ENCODE results near the gene UNC13D.

UNC13D gene

GRCh38 chr17:75832652-75833400 is 11.4 kb downstream of the UNC13D start:
- DNase-seq: no peak

DNA sequence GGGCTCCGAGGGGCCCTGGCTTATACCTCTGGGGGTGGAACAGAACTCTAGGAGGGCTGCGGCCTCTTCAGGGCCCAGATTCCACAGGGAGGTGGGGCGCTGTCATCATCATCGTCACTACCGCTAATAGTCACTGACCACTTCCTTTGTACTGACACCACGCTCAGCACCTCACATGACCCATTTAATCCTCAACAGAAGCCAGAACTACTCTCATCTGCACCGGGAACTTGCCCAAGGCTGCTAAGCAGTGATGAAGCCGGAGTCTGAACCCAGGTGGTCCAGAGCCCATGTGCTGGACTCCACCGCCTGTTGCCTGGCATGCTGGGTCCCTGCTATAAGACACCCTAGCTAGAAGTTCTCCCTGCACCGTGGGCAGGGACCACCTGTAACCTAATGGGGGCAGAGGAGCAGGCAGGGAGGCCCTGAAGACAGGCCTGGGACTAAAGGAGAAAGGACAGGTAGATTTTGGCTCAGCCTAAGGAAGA is 12.0 kb downstream of the UNC13D start:
- no peak for DNase-seq

GRCh38 chr17:75831032-75831571 is 13.1 kb downstream of the UNC13D start:
- no peak for DNase-seq

- no peak for DNase-seq
Observed at GRCh38 chr17:75830164-75831031, 13.8 kb downstream of the UNC13D start.

DNA sequence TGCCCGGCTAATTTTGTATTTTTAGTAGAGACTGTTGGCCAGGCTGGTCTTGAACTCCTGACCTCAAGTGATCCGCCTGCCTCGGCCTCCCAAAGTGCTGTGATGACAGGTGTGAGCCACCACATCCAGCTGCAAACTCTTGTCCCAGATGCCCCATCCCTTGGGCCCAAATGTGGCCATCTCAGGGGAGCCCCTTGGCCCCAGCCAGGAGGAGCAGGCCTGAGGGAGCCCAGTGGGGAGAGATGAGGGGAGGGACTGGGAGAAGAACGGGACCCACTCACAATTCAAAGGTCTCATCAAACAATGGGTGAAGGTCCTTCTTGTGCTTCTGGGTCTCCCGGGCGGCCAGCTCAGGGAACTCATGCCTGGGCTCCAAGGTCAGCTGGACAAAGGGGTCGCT is 14.5 kb downstream of the UNC13D start:
- no peak for DNase-seq

- DNase-seq: no peak
Observed at GRCh38 chr17:75828741-75829140, 15.5 kb downstream of the UNC13D start.

DNA sequence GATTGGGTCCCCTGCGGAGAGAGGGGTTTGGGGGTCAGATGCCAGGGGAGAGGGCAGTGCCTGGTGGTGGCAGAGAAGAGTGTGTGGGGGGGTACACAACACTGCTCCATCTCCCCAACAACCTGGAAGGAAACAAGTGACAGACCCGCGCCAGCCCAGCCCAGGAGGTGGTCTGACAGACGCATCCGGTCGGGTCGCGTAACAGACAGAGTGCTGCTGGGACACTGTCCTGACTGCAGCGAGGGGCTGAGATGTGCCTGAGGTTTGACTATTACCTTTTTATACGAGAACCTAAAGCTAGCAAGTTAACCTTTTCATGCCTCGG is 16.2 kb downstream of the UNC13D start:
- no peak for DNase-seq

GRCh38 chr17:75827308-75828075 is 16.7 kb downstream of the UNC13D start:
- no peak for DNase-seq

DNA sequence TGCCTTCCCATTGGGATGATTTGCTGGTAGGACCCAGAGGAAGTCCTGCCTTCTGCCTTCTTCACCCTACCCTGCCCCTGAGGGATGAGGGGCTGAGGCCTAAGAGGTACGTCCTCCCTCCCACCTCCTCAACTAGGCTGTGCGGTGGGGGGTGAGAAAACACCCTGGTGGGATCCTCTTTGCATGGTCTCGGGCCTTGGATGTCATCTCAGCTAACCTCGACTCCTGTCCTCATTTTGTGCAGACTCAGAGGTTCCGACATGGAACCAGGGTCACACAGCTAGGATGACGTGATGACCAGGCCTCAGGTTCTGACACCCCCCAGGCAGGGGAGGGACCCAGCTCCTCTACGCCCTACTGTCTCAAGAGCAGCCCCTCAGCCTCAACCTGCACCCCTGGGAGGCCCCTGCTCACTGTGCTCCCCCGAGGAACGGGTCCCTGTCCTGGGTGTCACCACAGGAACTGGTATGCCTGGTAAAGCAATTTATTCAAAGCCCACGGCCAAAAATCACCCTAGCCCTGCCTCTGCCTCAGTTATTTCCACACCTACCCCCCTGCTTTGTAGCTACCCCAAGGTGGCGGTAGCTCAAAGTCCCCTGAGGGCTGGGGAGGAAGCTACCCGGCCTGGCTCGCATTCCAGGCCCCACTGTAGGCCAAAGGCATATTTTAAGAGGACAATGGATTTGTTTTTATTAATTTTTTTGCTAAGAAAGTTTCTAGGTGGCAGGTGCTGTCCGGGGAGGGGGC is 17.5 kb downstream of the UNC13D start:
- no peak for DNase-seq

DNA sequence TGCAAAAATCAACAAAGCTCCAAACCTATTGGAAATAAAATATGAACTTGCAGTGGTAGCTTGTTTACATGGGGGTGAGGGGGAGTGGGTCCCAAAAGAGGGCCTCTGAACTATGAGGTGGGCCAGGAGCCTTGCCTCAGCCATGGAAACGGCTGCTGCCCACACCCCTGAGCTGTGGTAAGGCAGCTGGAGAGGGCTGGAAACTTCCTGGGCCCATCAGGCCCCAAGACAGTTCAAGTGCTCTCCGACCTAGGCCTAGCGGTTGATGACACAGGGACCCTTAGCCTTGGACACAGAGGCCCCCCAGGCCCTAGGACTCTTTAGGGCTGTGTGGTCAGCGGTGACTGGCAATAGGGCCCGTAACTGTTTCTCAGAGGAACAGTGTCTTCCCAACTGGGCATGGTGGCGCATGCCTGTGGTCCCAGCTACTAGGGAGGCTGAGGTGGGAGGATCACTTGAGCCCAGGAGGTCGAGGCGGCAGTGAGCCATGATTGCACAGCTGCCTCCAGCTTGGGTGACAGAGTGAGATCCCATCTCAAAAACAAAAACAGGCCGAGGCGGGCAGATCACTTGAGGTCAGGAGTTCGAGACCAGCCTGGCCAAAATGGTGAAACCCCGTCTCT is 18.3 kb downstream of the UNC13D start:
- no peak for DNase-seq

GRCh38 chr17:75825149-75825552 is 19.1 kb downstream of the UNC13D start:
- no peak for DNase-seq

DNA sequence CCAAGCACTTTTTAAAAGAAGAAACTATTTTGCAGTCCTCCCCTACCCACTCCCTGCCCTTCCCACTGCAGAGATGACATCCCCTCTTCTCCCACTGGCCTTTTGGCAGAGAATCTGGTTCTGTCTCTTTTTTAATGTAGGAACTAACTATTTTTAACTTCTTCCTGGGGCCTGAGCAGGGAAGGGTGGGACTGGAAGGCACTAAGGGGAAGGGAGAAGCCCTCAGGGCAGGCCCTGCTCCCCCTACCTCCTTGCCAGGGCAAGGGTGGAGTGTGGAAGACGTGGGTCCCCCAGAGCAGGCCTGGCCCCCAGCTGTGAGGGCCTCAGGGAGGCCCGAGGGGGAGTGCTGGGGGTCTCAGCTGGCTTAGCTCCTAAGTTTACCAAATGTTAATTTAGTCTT is 19.5 kb downstream of the UNC13D start:
- no peak for DNase-seq

DNA sequence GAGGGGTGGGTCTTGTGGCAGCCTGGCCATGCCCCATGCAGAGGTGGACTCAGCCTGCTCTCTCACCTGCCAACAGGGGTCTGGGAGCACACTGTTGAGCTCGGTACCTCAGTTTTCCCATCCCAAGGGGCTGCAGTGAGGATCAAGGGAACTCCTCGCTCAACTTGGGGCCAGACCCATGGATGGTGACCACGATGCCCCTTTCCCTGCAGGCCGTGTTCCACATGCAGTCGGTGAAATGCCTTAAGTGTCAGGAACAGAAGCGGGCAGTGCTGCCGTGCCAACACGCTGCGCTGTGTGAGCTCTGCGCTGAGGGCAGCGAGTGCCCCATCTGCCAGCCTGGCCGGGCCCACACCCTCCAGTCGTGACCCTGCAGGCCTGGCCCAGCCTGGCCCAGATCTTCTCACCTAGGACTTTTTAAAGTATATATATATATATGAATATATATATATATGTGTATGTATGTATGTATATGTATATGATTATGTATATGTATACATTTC is 20.1 kb downstream of the UNC13D start:
- no peak for DNase-seq

GRCh38 chr17:75823257-75824041 is 20.8 kb downstream of the UNC13D start:
- DNase-seq: no peak

DNA sequence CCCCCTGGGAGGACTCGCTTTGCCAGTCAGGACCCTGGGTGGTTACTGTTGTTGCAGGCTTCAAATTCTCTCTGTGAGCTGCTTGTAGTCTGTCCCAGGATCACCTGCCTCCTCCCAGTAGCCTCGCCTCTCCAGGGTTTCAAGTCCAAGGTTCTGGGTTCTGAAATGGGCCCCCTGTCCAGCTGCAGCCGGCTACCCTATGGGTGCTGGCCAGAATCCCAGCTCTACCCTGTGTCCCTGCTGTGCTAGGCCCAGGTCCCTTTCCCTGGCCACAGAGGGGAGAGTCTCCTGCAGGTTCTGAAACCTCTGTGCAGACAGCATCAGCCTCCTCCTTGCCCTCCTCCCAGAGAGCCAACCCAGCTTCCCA is 21.4 kb downstream of the UNC13D start:
- DNase-seq: no peak

DNA sequence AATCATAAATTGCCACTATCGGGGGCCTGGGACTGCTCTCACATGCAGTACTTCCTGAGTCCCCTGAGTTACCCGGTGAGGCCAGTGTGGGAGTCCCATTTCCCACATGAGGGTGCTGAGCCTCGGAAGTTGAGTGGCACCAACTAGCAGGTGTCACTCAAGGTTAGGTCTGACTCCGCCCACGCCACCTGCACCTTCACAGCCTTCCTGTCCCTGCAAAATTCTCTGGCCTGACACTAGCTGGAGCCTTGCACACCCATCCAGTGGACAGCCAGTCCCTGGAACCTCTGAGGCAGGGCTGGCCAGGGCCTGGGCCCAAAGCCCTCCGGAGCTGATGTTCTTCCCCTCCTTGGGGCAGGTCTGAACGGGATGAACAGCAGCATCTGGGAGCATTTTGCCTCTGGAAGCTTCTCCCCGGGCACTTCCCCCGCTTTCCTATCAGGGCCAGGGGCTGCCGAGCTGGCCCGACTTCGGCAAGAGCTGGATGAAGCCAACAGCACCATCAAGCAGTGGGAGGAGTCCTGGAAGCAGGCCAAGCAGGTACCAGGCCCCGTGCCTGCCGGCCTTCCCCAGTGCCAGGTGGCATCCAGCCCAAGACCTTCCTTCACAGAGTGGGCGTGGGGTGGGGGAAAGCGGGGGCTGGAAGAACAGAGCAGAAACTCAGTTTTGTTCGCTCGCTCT is 21.9 kb downstream of the UNC13D start:
- DNase-seq: no peak

DNA sequence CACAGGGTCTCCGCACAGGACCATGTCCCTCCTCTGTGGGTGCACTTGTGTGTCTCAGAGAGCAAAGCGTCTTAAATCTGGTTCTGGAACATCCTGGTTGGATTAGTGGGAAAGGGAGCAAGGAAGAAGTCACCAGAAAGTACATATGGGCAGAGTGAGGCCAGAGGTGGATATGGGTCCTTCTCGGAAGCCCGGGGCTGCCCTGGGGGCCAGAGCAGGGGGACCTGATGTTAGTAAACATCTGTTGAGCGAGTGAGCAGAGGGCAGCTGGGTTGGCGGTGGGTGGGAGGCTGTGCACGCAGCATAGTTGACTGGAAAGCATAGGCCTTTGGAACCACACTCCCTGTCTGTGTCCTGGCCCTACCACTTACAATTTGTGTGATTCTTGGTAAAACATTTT is 22.7 kb downstream of the UNC13D start:
- no peak for DNase-seq

- DNase-seq: no peak
Observed at GRCh38 chr17:75820094-75821080, 23.8 kb downstream of the UNC13D start.

GRCh38 chr17:75819678-75820077 is 24.5 kb downstream of the UNC13D start:
- no peak for DNase-seq
